Progenitor cell of endocrine pancreas (in vitro differentiated cells): ENCODE data around the gene HBZ. TPM values are rescaled to one million over a fixed set of nuclear protein-coding genes. Genes with fewer than 3 reads are reported as not detected.
"Not testable (repeated sequence)": the region's sequence is repeated elsewhere in the genome, so short reads cannot be mapped to it uniquely, and the experiment has no call there.

Experiments used
- DNase-seq: peaks from one replicate; pipeline ENCODE4 v3.0.0; 2021; ENCODE audit warnings: low spot score; ENCODE audit not compliant: unreplicated experiment
- H3K27ac Mint-ChIP-seq: 2 replicates; pipeline ENCODE4 v1.8.0; 2021; ENCODE audit warnings: mild to moderate bottlenecking, moderate library complexity, mixed read lengths
- H3K27me3 Mint-ChIP-seq: 2 replicates; pipeline ENCODE4 v1.8.0; 2021; ENCODE audit warnings: mixed read lengths
- H3K36me3 Mint-ChIP-seq: 2 replicates; pipeline ENCODE4 v1.8.0; 2022; ENCODE audit warnings: mixed read lengths; ENCODE audit not compliant: insufficient read depth
- H3K4me1 Mint-ChIP-seq: 2 replicates; pipeline ENCODE4 v1.8.0; 2021; ENCODE audit warnings: low read depth, mixed read lengths
- H3K4me3 Mint-ChIP-seq: 2 replicates; pipeline ENCODE4 v1.8.0; 2021; ENCODE audit warnings: low read depth, mild to moderate bottlenecking, moderate library complexity, mixed read lengths
- H3K9me3 Mint-ChIP-seq: 2 replicates; pipeline ENCODE4 v1.8.0; 2021; ENCODE audit warnings: low read depth, mixed read lengths
- total RNA-seq: library from RNA; stranded (reverse); gene quantifications from 2 replicates; pipeline ENCODE4 v1.2.1, GENCODE V29; 2021
- TF ChIP-seq, protein P1 (sequence below): fragments of 200-600 bp; sonication (generic); IDR thresholded peaks from one replicate; pipeline ENCODE4 v1.5.0; 2021; ENCODE audit warnings: antibody characterized with exemption, mild to moderate bottlenecking; ENCODE audit not compliant: unreplicated experiment

Gene HBZ
- total RNA-seq, 1 donor from 2014 or later = not detected

GRCh38 chr16:175011-175949 is 22.8 kb downstream of the HBZ start:
- TF ChIP-seq, protein P1, sequence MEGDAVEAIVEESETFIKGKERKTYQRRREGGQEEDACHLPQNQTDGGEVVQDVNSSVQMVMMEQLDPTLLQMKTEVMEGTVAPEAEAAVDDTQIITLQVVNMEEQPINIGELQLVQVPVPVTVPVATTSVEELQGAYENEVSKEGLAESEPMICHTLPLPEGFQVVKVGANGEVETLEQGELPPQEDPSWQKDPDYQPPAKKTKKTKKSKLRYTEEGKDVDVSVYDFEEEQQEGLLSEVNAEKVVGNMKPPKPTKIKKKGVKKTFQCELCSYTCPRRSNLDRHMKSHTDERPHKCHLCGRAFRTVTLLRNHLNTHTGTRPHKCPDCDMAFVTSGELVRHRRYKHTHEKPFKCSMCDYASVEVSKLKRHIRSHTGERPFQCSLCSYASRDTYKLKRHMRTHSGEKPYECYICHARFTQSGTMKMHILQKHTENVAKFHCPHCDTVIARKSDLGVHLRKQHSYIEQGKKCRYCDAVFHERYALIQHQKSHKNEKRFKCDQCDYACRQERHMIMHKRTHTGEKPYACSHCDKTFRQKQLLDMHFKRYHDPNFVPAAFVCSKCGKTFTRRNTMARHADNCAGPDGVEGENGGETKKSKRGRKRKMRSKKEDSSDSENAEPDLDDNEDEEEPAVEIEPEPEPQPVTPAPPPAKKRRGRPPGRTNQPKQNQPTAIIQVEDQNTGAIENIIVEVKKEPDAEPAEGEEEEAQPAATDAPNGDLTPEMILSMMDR = no peak
- peaks cover 4% of the 10 kb centered on the region for H3K4me1 Mint-ChIP-seq
- H3K27me3 Mint-ChIP-seq = peaks cover 56% of the 10 kb centered on the region
- no peak overlapping the region for H3K27ac Mint-ChIP-seq
- H3K9me3 Mint-ChIP-seq = no peaks in the 10 kb centered on the region
- no peaks in the 10 kb centered on the region for H3K36me3 Mint-ChIP-seq
- no peak for DNase-seq
- peak overlapping the region; percentile 21 for H3K4me3 Mint-ChIP-seq

- not testable (repeated sequence) for H3K4me1 Mint-ChIP-seq, H3K27ac Mint-ChIP-seq, DNase-seq, H3K4me3 Mint-ChIP-seq, H3K36me3 Mint-ChIP-seq, H3K9me3 Mint-ChIP-seq
- H3K27me3 Mint-ChIP-seq = peaks cover 49% of the 10 kb centered on the region
These were observed 23.6 kb downstream of the HBZ start for GRCh38 chr16:176006-176405.

- H3K4me1 Mint-ChIP-seq, H3K36me3 Mint-ChIP-seq, H3K27ac Mint-ChIP-seq, H3K9me3 Mint-ChIP-seq, H3K4me3 Mint-ChIP-seq, DNase-seq: not testable (repeated sequence)
- peaks cover 46% of the 10 kb centered on the region for H3K27me3 Mint-ChIP-seq
These were observed 24.3 kb downstream of the HBZ start, which contains the start of gene HBA1 for GRCh38 chr16:176477-177382. HBA1 (plus strand) TSS chr16:176680; CDS start chr16:176717, 37 bp downstream.

GRCh38 chr16:177394-177822 is 25.0 kb downstream of the HBZ start:
- Mint-ChIP-seq H3K4me3 (no peak overlapping the region), H3K27me3 (peaks cover 43% of the 10 kb centered on the region), H3K36me3 (no peaks in the 10 kb centered on the region), H3K9me3 (no peaks in the 10 kb centered on the region), H3K27ac (no peak overlapping the region), H3K4me1 (peaks cover 4% of the 10 kb centered on the region)
- no peak for DNase-seq
- TF ChIP-seq, protein P1 = no peak

DNA sequence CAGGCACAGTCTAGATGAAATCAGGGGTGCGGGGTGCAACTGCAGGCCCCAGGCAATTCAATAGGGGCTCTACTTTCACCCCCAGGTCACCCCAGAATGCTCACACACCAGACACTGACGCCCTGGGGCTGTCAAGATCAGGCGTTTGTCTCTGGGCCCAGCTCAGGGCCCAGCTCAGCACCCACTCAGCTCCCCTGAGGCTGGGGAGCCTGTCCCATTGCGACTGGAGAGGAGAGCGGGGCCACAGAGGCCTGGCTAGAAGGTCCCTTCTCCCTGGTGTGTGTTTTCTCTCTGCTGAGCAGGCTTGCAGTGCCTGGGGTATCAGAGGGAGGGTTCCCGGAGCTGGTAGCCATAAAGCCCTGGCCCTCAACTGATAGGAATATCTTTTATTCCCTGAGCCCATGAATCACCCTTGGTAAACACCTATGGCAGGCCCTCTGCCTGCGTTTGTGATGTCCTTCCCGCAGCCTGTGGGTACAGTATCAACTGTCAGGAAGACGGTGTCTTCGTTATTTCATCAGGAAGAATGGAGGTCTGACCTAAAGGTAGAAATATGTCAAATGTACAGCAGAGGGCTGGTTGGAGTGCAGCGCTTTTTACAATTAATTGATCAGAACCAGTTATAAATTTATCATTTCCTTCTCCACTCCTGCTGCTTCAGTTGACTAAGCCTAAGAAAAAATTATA is 25.7 kb downstream of the HBZ start:
- H3K9me3 Mint-ChIP-seq = no peaks in the 10 kb centered on the region
- TF ChIP-seq, protein P1 = no peak
- H3K4me3 Mint-ChIP-seq = no peak overlapping the region
- peaks cover 43% of the 10 kb centered on the region for H3K27me3 Mint-ChIP-seq
- no peak overlapping the region for H3K27ac Mint-ChIP-seq
- peaks cover 4% of the 10 kb centered on the region for H3K4me1 Mint-ChIP-seq
- H3K36me3 Mint-ChIP-seq = peaks cover 2% of the 10 kb centered on the region
- no peak for DNase-seq

DNA sequence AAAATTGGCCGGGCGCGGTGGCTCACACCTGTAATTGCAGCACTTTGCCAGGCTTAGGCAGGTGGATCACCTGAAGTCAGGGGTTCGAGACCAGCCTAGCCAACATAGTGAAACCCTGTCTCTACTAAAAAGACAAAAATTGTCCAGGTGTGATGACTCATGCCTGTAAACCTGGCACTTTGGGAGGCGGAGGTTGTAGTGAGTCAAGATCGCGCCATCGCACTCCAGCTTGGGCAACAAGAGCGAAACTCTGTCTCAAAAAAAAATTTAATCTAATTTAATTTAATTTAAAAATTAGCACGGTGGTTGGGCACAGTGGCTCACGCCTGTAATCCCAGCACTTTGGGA is 26.2 kb downstream of the HBZ start:
- Mint-ChIP-seq H3K27ac (no peak overlapping the region), H3K36me3 (peaks cover 2% of the 10 kb centered on the region), H3K4me3 (no peak overlapping the region), H3K27me3 (peaks cover 39% of the 10 kb centered on the region), H3K4me1 (peaks cover 4% of the 10 kb centered on the region), H3K9me3 (no peaks in the 10 kb centered on the region)
- TF ChIP-seq, protein P1 = no peak
- no peak for DNase-seq
